HepG2 (cell line): ENCODE data around the gene LRPAP1. TPM values are rescaled to one million over a fixed set of nuclear protein-coding genes. Genes with fewer than 3 reads are reported as not detected.
A peak's percentile ranks its signal among the peaks of the same experiment; 100 is the strongest.

Experiments
- ATAC-seq: fragments of 200-7000 bp; cut with Tn5 transposase; 3 replicates; pipeline ENCODE4 v1.9.1; 2020; ENCODE audit warnings: mild to moderate bottlenecking, moderate library complexity
- BruUV-seq: library from RNA; stranded (reverse); fragments of 400-500 nt; replicated peaks from 2 replicates; lab custom pipeline; 2021; lab: Mats Ljungman, UMichigan
- CTCF ChIA-PET: fragments of 300-600 bp; formaldehyde crosslinking; extraction: SDS; loops from one replicate; lab custom pipeline; 2021; ENCODE audit warnings: low total read pairs, inconsistent platforms, low intra/inter-chr PET ratio; lab: Yijun Ruan, JAX
- POLR2A ChIA-PET: fragments of 350-600 bp; sonication (Branson Sonifier 250); formaldehyde crosslinking; loops from one replicate; lab custom pipeline; 2020; ENCODE audit warnings: antibody characterized with exemption, inconsistent platforms; lab: Yijun Ruan, JAX
- DNase-seq: peaks from one replicate; pipeline ENCODE4 v3.0.0-alpha.2; 2015; ENCODE audit warnings: low spot score
- FAIRE-seq: peaks from 3 replicates; lab custom pipeline; 2011; peaks lifted over from hg19 to GRCh38; lab: Jason Lieb, UNC
- H2AFZ ChIP-seq: one replicate; pipeline ENCODE4 v1.6.1; 2011; ENCODE audit warnings: low read length, inconsistent platforms
- H3K27ac ChIP-seq: fragments of 300-600 bp; 3 replicates; pipeline ENCODE4 v1.8.0; 2011; ENCODE audit warnings: mixed run types, mild to moderate bottlenecking, mixed read lengths, low read length, inconsistent platforms; ENCODE audit not compliant: insufficient read depth; ENCODE audit errors: extremely low read length
- H3K27me3 ChIP-seq, 2 experiments: fragments of 200-600 bp in 1 of 2; 2 replicates in 1 of 2; 3 replicates in 1 of 2; pipeline versions ENCODE4 v1.6.0 to v1.8.0; 2011; ENCODE audit warnings: low read length in 2 of 2, mild to moderate bottlenecking in 2 of 2, moderate library complexity in 2 of 2, inconsistent platforms in 1 of 2; ENCODE audit not compliant: insufficient read depth in 2 of 2, control insufficient read depth in 1 of 2
- H3K36me3 ChIP-seq, 2 experiments: fragments of 200-600 bp in 1 of 2; replicated peaks in 1 of 2; 2 replicates in 1 of 2; 3 replicates in 1 of 2; pipeline versions ENCODE4 v1.5.1 to v1.8.0; 2011; ENCODE audit warnings: low read length in 2 of 2, inconsistent platforms in 1 of 2; ENCODE audit not compliant: insufficient read depth in 2 of 2, control insufficient read depth in 1 of 2
- H3K4me1 ChIP-seq: 2 replicates; pipeline ENCODE4 v1.5.1; 2012; ENCODE audit warnings: low read length, inconsistent platforms; ENCODE audit not compliant: insufficient read depth
- H3K4me2 ChIP-seq: 2 replicates; pipeline ENCODE4 v1.6.0; 2011; ENCODE audit warnings: low read depth, low read length, inconsistent platforms
- H3K4me3 ChIP-seq, 3 experiments: fragments of 200-600 bp in 1 of 3; sonication (generic), shearing (Covaris generic) in 1 of 3; replicated peaks in 1 of 3; 2 replicates each; pipeline ENCODE4 v1.5.1; 2011 to 2016; ENCODE audit warnings: low read length in 3 of 3, inconsistent platforms in 2 of 3, low read depth in 2 of 3, mild to moderate bottlenecking in 2 of 3, control low read depth in 1 of 3, mixed read lengths in 1 of 3; ENCODE audit not compliant: insufficient read depth in 1 of 3
- H3K79me2 ChIP-seq: one replicate; pipeline ENCODE4 v1.6.1; 2011; ENCODE audit warnings: low read length, inconsistent platforms; ENCODE audit not compliant: insufficient read depth
- H3K9ac ChIP-seq: 2 replicates; pipeline ENCODE4 v1.6.0; 2011; ENCODE audit warnings: mild to moderate bottlenecking, low read depth, low read length, inconsistent platforms; ENCODE audit not compliant: insufficient read depth
- H3K9me3 ChIP-seq: 2 replicates; pipeline ENCODE4 v1.5.1; 2012; ENCODE audit warnings: mild to moderate bottlenecking, low read length
- H4K20me1 ChIP-seq: 2 replicates; pipeline ENCODE4 v1.6.0; 2011; ENCODE audit warnings: inconsistent platforms, mild to moderate bottlenecking, low read length, moderate library complexity; ENCODE audit not compliant: insufficient read depth
- ETV5 ChIP-seq: IDR thresholded peaks from 2 replicates; pipeline ENCODE4 v1.6.1; 2018; ENCODE audit warnings: missing biosample characterization, missing genetic modification reagents, inconsistent platforms, borderline replicate concordance
- FLYWCH1 ChIP-seq: sonication (generic); formaldehyde crosslinking; IDR thresholded peaks from 2 replicates; pipeline ENCODE4 v1.8.1; 2023; ENCODE audit warnings: mild to moderate bottlenecking, missing genetic modification reagents
- FOXC1 ChIP-seq: sonication (generic); formaldehyde crosslinking; IDR thresholded peaks from 2 replicates; pipeline ENCODE4 v1.8.0; 2022; ENCODE audit warnings: mild to moderate bottlenecking, missing genetic modification reagents, borderline replicate concordance
- HNRNPL ChIP-seq: fragments of 200-400 bp; formaldehyde crosslinking; IDR thresholded peaks from 2 replicates; pipeline ENCODE4 v1.6.1; 2017; ENCODE audit warnings: mild to moderate bottlenecking, low read depth, low read length
- LCORL ChIP-seq, 2 experiments: fragments of 450-650 bp in 1 of 2; sonication (generic) in 1 of 2; formaldehyde crosslinking in 1 of 2; IDR thresholded peaks; 2 replicates each; pipeline versions ENCODE4 v1.5.0 to v1.6.1; 2017 to 2020; ENCODE audit warnings: antibody characterized with exemption in 1 of 2, missing genetic modification reagents in 1 of 2
- MAF1 ChIP-seq: sonication (generic); formaldehyde crosslinking; IDR thresholded peaks from 2 replicates; pipeline ENCODE4 v1.5.0; 2020; ENCODE audit warnings: missing genetic modification reagents, borderline replicate concordance
- SIN3A ChIP-seq: IDR thresholded peaks from 2 replicates; pipeline ENCODE4 v1.6.1; 2011; ENCODE audit warnings: low read depth, mild to moderate bottlenecking, control low read depth, low read length, borderline replicate concordance
- SMC3 ChIP-seq: IDR thresholded peaks from 2 replicates; pipeline ENCODE4 v1.6.1; 2011; ENCODE audit warnings: low read length, improper control_type of control experiment
- STAG1 ChIP-seq: sonication (generic); formaldehyde crosslinking; IDR thresholded peaks from 2 replicates; pipeline ENCODE4 v1.4.0; 2020; ENCODE audit warnings: missing genetic modification reagents
- ZBTB42 ChIP-seq: sonication (generic); formaldehyde crosslinking; IDR thresholded peaks from 2 replicates; pipeline ENCODE4 v1.5.0; 2020; ENCODE audit warnings: mild to moderate bottlenecking, missing genetic modification reagents
- ZNF33B ChIP-seq: sonication (generic); formaldehyde crosslinking; IDR thresholded peaks from 2 replicates; pipeline ENCODE4 v1.5.1; 2020; ENCODE audit warnings: mild to moderate bottlenecking, missing genetic modification reagents
- ZNF501 ChIP-seq: sonication (generic); formaldehyde crosslinking; IDR thresholded peaks from 2 replicates; pipeline ENCODE4 v1.5.1; 2020; ENCODE audit warnings: mild to moderate bottlenecking, moderate library complexity, missing genetic modification reagents
- ZNF777 ChIP-seq: sonication (generic); formaldehyde crosslinking; IDR thresholded peaks from 2 replicates; pipeline ENCODE4 v1.4.0; 2020; ENCODE audit warnings: missing genetic modification reagents
- WGBS: methylation state at CpG from one replicate; pipeline ENCODE4 v1.1.6; 2017; ENCODE audit warnings: low lambda C conversion rate; 5-methylcytosine and 5-hydroxymethylcytosine counted together
- in situ Hi-C: cut with HindIII; loops from 2 replicates; pipeline ENCODE4 v1.10.0; 2017; ENCODE audit warnings: low pct_unique_long_range_greater_than_20kb; ENCODE audit not compliant: extremely low pct_ligation_motif_present
- intact Hi-C: fragments of 100-400 bp; cut with micrococcal nuclease; formaldehyde crosslinking; loops from one replicate; pipeline ENCODE4 v1.10.0; 2022; ENCODE audit not compliant: unreplicated experiment
- polyA plus RNA-seq, 8 experiments: library from polyadenylated mRNA; depleted of rRNA in 3 of 8; stranded (reverse) in 7 of 8; unstranded in 1 of 8; fragments of >200 nt; fragmentation: Illumina TruSeq in 4 of 8; extraction: Trizol in 4 of 8; gene quantifications; 2 replicates each; pipeline versions ENCODE4 v1.2.1 to v1.2.3, GENCODE V29; 2011 to 2016; ENCODE audit warnings: low read depth in 4 of 8, missing spikeins in 1 of 8, mixed read lengths in 1 of 8; ENCODE audit not compliant: insufficient read depth in 1 of 8
- total RNA-seq, 5 experiments: library from RNA; depleted of rRNA; stranded (reverse); fragments of >200 nt; fragmentation: Illumina TruSeq; extraction: Trizol; gene quantifications; 2 replicates each; pipeline ENCODE4 v1.2.3, GENCODE V29; 2016; ENCODE audit warnings: low read depth in 1 of 5
- TF ChIP-seq, protein P1 (sequence below): sonication (generic); formaldehyde crosslinking; IDR thresholded peaks from 2 replicates; pipeline ENCODE4 v1.8.1; 2023; ENCODE audit warnings: mild to moderate bottlenecking, missing genetic modification reagents, borderline replicate concordance
- TF ChIP-seq, protein P2 (sequence below): sonication (generic); formaldehyde crosslinking; IDR thresholded peaks from 2 replicates; pipeline ENCODE4 v1.5.0; 2020; ENCODE audit warnings: mild to moderate bottlenecking, missing genetic modification reagents, moderate library complexity
- TF ChIP-seq, protein P3 (sequence below): sonication (generic); formaldehyde crosslinking; IDR thresholded peaks from 2 replicates; pipeline ENCODE4 v1.4.0; 2020; ENCODE audit warnings: missing genetic modification reagents
- TF ChIP-seq, protein P4 (sequence below): sonication (generic); formaldehyde crosslinking; IDR thresholded peaks from 2 replicates; pipeline ENCODE4 v1.9.0; 2022; ENCODE audit warnings: missing genetic modification reagents, mild to moderate bottlenecking, borderline replicate concordance

The LRPAP1 gene
- total and polyA plus RNA-seq, 2 of the 13 experiments (the other 11 are each of a cell fraction or from before 2014, with no cell fraction given): 153 to 191 TPM

DNA sequence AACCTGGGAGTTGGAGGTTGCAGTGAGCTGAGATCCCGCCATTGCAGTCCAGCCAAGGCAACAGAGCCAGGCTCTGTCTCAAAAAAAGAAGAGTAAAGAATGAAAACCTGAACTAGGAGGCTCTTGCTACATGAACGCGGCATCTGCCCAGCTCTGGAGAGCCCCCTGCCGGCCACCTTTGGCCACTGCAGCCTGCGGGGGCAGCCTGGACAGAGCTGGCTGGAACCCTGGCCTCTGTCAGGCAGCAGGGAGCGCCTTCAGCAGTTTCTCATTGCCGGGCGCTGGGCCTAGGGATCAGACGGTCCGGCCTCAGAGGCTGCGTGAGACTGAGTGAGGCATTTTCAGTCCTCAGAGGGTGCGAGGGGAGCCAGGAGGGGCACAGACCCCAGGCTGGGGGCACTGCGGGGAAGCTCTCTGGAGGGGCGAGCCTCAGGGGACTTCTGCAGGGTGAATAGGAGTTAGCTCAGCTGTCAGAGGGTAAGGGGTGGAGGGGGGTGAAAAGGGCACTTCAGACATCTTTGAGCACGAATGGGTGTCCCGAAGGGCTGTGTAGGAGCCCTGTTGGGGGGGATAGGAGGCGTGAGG, 51.6 kb downstream of the LRPAP1 start:
- peak; percentile 83 for ATAC-seq
- peak; percentile 67 for FAIRE-seq
- no TSS peak for BruUV-seq
- POLR2A ChIA-PET: interaction anchor here (0.7 to 1.5 kb wide), 2 partner anchors 18 to 28 kb away, joined by 3 to 4 read pairs; no protein-coding TSS in a partner anchor
- no peaks in the 10 kb centered on the region for H3K79me2 ChIP-seq
- H3K9me3 ChIP-seq: no peaks in the 10 kb centered on the region
- peaks cover 28% of the 10 kb centered on the region for H3K4me1 ChIP-seq
- H3K4me3 ChIP-seq: no peak overlapping the region
- H3K36me3 ChIP-seq: no peaks in the 10 kb centered on the region
- in situ Hi-C loops (no loop called here), intact Hi-C loops (no loop called here)
- H3K27ac ChIP-seq: no peak overlapping the region
- H3K4me2 ChIP-seq: peak overlapping the region; percentile 23; the same call in 1 of the 2 replicates
- H2AFZ ChIP-seq: no peak overlapping the region
- no peaks in the 10 kb centered on the region for H4K20me1 ChIP-seq
- no peak overlapping the region for H3K9ac ChIP-seq
- H3K27me3 ChIP-seq: peaks cover 26 to 85% of the 10 kb centered on the region in 2 experiments
- peak; percentile 66 for DNase-seq
- CTCF ChIA-PET: interaction anchor here (1.0 to 1.3 kb wide), 3 partner anchors 28 to 287 kb away, joined by 3 read pairs; no protein-coding TSS in a partner anchor
- WGBS: 3% methylated on average over 12 of the region's 17 CpGs
- TF ChIP-seq, protein P1, sequence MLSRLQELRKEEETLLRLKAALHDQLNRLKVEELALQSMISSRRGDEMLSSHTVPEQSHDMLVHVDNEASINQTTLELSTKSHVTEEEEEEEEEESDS (CRISPR knock-in tag): no peak
- no peak for TF ChIP-seq FLYWCH1
- TF ChIP-seq LCORL (IDR thresholded peaks at IDR 0.05): no peak
- 0 out of 2 replicates have a peak, but pooled peaks have one; percentile 35 for TF ChIP-seq LCORL (CRISPR knock-in tag; IDR thresholded peaks at IDR 0.05)
- no peak for TF ChIP-seq SIN3A
- 0 out of 2 replicates have a peak, but pooled peaks have one; percentile 40 for TF ChIP-seq ZNF501 (CRISPR knock-in tag)
- 0 out of 2 replicates have a peak, but pooled peaks have one; percentile 34 for TF ChIP-seq FOXC1 (CRISPR knock-in tag)
- peak; percentile 78 for TF ChIP-seq STAG1 (CRISPR knock-in tag)
- peak; percentile 65 for TF ChIP-seq ZNF777 (CRISPR knock-in tag)
- TF ChIP-seq ZNF33B (CRISPR knock-in tag): no peak
- TF ChIP-seq SMC3: peak; percentile 37; the same call in 1 of the 2 replicates
- TF ChIP-seq, protein P2, sequence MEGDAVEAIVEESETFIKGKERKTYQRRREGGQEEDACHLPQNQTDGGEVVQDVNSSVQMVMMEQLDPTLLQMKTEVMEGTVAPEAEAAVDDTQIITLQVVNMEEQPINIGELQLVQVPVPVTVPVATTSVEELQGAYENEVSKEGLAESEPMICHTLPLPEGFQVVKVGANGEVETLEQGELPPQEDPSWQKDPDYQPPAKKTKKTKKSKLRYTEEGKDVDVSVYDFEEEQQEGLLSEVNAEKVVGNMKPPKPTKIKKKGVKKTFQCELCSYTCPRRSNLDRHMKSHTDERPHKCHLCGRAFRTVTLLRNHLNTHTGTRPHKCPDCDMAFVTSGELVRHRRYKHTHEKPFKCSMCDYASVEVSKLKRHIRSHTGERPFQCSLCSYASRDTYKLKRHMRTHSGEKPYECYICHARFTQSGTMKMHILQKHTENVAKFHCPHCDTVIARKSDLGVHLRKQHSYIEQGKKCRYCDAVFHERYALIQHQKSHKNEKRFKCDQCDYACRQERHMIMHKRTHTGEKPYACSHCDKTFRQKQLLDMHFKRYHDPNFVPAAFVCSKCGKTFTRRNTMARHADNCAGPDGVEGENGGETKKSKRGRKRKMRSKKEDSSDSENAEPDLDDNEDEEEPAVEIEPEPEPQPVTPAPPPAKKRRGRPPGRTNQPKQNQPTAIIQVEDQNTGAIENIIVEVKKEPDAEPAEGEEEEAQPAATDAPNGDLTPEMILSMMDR: peak; percentile 95
- TF ChIP-seq, protein P3, sequence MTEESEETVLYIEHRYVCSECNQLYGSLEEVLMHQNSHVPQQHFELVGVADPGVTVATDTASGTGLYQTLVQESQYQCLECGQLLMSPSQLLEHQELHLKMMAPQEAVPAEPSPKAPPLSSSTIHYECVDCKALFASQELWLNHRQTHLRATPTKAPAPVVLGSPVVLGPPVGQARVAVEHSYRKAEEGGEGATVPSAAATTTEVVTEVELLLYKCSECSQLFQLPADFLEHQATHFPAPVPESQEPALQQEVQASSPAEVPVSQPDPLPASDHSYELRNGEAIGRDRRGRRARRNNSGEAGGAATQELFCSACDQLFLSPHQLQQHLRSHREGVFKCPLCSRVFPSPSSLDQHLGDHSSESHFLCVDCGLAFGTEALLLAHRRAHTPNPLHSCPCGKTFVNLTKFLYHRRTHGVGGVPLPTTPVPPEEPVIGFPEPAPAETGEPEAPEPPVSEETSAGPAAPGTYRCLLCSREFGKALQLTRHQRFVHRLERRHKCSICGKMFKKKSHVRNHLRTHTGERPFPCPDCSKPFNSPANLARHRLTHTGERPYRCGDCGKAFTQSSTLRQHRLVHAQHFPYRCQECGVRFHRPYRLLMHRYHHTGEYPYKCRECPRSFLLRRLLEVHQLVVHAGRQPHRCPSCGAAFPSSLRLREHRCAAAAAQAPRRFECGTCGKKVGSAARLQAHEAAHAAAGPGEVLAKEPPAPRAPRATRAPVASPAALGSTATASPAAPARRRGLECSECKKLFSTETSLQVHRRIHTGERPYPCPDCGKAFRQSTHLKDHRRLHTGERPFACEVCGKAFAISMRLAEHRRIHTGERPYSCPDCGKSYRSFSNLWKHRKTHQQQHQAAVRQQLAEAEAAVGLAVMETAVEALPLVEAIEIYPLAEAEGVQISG: peak; percentile 43; the same call in 1 of the 2 replicates
- no peak for TF ChIP-seq MAF1
- TF ChIP-seq, protein P4, sequence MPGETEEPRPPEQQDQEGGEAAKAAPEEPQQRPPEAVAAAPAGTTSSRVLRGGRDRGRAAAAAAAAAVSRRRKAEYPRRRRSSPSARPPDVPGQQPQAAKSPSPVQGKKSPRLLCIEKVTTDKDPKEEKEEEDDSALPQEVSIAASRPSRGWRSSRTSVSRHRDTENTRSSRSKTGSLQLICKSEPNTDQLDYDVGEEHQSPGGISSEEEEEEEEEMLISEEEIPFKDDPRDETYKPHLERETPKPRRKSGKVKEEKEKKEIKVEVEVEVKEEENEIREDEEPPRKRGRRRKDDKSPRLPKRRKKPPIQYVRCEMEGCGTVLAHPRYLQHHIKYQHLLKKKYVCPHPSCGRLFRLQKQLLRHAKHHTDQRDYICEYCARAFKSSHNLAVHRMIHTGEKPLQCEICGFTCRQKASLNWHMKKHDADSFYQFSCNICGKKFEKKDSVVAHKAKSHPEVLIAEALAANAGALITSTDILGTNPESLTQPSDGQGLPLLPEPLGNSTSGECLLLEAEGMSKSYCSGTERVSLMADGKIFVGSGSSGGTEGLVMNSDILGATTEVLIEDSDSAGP (CRISPR knock-in tag): peak; percentile 35; the same call in 1 of the 2 replicates
- TF ChIP-seq ETV5 (CRISPR knock-in tag): no peak
- 0 out of 2 replicates have a peak, but pooled peaks have one; percentile 28 for TF ChIP-seq HNRNPL
- TF ChIP-seq ZBTB42 (CRISPR knock-in tag): no peak
